ENCODE results near the gene TOMM7.
"Not testable (repeated sequence)": the region's sequence is repeated elsewhere in the genome, so short reads cannot be mapped to it uniquely, and the experiment has no call there.

The TOMM7 gene

DNA sequence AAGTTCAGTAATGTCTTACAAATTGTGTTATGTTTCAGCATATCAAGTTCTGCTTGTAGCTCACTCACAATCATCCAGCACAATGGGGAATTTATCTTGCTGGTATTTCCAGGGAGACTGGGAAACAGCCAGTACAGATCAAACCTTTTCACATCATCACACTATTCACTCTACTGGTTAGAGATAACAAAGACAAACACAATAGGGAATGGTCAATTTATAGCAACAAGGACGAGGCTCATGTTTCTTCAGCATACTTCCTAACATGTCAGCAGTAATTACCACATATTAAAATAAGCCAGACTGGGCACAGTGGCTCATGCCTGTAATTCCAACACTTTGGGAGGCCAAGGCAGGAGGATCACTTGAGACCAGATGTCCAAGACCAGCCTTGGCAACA lies 38.3 kb downstream of the TOMM7 start:
- H3K4me1 Mint-ChIP-seq: no peaks in the 10 kb centered on the region
- no peak for ATAC-seq (replicated peaks; ENCODE audit: extremely low read depth, poor library complexity, severe bottlenecking)
- no peak overlapping the region for H3K27ac Mint-ChIP-seq (ENCODE audit: low read depth)
- H3K36me3 Mint-ChIP-seq (ENCODE audit: insufficient read depth): no peaks in the 10 kb centered on the region
- H3K27me3 Mint-ChIP-seq: peaks cover 13% of the 10 kb centered on the region
- no peak for DNase-seq (ENCODE audit: low spot score in 2 of 2)
- no peak overlapping the region for H3K4me3 Mint-ChIP-seq
- no peaks in the 10 kb centered on the region for H3K9me3 Mint-ChIP-seq

DNA sequence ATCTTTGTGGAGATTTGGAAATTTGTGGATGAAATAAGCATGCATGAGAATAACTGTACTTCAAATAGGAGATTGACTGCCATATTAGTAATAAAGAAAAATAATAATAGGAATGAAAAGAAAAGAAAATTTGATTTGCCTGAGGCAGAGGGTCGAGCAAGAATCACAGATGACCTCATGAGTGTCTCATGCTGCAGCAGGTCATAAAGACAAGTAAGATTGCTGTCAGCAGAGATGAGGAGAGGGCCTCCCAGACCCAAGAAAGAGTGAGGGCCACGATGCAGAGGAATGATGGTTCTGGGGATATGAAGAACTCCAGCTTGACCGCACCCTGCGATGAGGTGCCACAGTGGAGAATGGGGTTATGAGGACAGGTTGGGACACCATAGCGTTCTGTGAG lies 39.2 kb downstream of the TOMM7 start:
- H3K9me3 Mint-ChIP-seq: no peaks in the 10 kb centered on the region
- H3K27ac Mint-ChIP-seq (ENCODE audit: low read depth): no peak overlapping the region
- peaks cover 13% of the 10 kb centered on the region for H3K27me3 Mint-ChIP-seq
- ATAC-seq (replicated peaks; ENCODE audit: extremely low read depth, poor library complexity, severe bottlenecking): no peak
- H3K4me1 Mint-ChIP-seq: no peaks in the 10 kb centered on the region
- H3K36me3 Mint-ChIP-seq (ENCODE audit: insufficient read depth): no peaks in the 10 kb centered on the region
- no peak overlapping the region for H3K4me3 Mint-ChIP-seq
- no peak for DNase-seq (ENCODE audit: low spot score in 2 of 2)

DNA sequence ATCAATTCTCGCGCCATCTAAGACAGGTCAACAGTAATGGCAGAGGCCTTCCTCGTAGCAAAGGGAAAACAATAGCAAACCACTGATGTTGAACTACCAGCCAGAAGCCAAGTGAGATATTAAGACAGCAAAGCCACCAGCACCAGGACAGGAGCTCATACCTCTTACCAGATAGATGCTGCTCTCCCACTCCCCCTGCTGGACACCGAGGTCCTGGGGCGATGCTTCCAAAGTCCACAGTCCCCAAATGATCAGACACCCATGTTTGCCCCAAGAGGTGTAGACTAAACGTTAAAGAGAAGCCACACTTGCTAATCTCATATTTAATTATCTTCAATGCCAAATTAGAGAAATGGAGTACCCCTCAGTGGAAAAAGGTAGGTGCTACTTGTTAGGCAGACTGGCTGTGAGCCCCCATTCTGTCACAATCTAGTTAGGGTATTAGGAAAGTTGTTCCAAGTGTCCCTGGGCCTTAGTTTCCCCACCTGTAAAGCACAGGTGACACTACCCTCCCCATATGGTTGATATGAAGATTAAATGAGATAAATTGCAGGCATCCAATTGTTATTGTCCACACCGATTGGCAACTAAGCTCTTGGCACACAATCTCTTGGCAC lies 39.9 kb downstream of the TOMM7 start:
- peak; percentile 40 for ATAC-seq (replicated peaks; ENCODE audit: extremely low read depth, poor library complexity, severe bottlenecking)
- no peak overlapping the region for H3K27ac Mint-ChIP-seq (ENCODE audit: low read depth)
- no peaks in the 10 kb centered on the region for H3K4me1 Mint-ChIP-seq
- peak; percentile 45 to 48 for DNase-seq (ENCODE audit: low spot score in 2 of 2)
- peaks cover 13% of the 10 kb centered on the region for H3K27me3 Mint-ChIP-seq
- no peaks in the 10 kb centered on the region for H3K36me3 Mint-ChIP-seq (ENCODE audit: insufficient read depth)
- H3K9me3 Mint-ChIP-seq: no peaks in the 10 kb centered on the region
- H3K4me3 Mint-ChIP-seq: no peak overlapping the region

DNA sequence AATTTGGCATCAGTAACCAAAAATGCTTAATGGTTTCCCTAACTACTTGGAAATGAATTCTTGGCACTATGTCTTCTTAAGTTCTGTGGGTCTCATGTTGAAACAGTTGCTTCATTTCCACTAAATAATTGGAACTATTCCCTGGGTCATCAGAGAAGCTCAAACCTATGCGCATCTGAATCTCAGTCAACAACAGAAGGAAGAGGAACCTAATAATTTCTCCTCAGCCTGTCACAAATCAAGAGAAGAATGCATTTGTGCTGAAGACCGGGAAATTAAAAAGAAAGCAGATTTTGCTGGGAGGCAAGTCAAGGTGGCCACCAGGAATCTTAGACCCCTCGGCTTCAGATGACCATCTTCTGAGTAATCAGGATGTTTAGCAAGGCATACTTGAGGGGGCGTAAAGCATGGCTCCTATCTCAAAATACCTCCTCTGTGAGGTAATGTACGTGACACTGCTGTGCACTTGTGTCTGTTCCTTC lies 41.4 kb downstream of the TOMM7 start:
- no peaks in the 10 kb centered on the region for H3K9me3 Mint-ChIP-seq
- H3K4me3 Mint-ChIP-seq: no peak overlapping the region
- no peaks in the 10 kb centered on the region for H3K4me1 Mint-ChIP-seq
- H3K27me3 Mint-ChIP-seq: peaks cover 13% of the 10 kb centered on the region
- no peaks in the 10 kb centered on the region for H3K36me3 Mint-ChIP-seq (ENCODE audit: insufficient read depth)
- H3K27ac Mint-ChIP-seq (ENCODE audit: low read depth): no peak overlapping the region
- ATAC-seq (replicated peaks; ENCODE audit: extremely low read depth, poor library complexity, severe bottlenecking) (no peak), DNase-seq (ENCODE audit: low spot score in 2 of 2) (no peak)

DNA sequence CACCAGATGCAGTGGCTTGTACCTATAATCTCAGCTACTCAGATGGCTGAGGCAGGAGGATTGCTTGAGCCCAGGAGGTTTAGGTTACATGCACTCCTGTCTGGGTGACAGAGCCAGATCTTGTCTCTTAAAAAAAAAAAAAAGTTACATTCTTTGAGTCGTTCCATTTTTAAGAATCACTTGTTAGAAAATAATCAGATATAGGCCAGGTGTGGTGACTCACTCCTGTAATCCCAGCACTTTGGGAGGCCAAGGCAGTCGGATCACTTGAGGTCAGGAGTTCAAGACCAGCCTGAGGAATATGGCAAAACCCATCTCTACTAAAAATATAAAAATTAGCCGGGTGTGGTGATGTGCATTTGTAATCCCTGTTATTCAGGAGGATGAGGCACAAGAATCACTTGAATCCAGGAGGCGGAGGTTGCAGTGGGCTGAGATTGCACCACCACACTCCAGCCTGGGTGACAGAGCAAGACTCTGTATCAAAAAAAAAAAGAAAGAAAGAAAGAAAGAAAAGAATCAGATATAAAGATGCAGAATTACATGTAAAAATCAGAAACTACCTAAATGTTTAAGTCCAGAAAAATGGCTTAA lies 42.8 kb downstream of the TOMM7 start:
- H3K27ac Mint-ChIP-seq (ENCODE audit: low read depth); H3K9me3 Mint-ChIP-seq; H3K36me3 Mint-ChIP-seq (ENCODE audit: insufficient read depth); DNase-seq (ENCODE audit: low spot score in 2 of 2); ATAC-seq (replicated peaks; ENCODE audit: extremely low read depth, poor library complexity, severe bottlenecking); H3K4me3 Mint-ChIP-seq; H3K4me1 Mint-ChIP-seq: not testable (repeated sequence)
- H3K27me3 Mint-ChIP-seq: peaks cover 13% of the 10 kb centered on the region

DNA sequence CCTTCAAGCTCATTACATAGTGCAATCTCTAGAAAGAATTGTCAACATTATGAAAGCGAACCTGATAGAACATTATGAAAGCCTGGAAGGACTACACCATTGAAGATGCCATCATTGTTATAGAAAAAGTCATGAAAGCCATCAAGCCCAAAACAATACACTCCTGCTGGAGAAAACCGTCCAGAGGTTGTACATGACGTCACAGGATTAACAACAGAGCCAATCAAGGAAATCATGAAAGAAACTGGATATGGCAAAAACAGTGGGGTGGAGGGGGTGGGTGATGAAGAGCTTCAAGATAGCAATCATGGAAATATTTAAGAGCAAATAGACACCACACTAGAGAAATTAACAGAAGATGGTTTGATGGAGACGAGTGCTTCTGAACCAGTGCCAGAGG lies 45.7 kb downstream of the TOMM7 start:
- DNase-seq (ENCODE audit: low spot score in 2 of 2) (no peak), ATAC-seq (replicated peaks; ENCODE audit: extremely low read depth, poor library complexity, severe bottlenecking) (no peak)
- H3K4me1 Mint-ChIP-seq: no peaks in the 10 kb centered on the region
- H3K4me3 Mint-ChIP-seq: no peak overlapping the region
- H3K27ac Mint-ChIP-seq (ENCODE audit: low read depth): no peak overlapping the region
- no peaks in the 10 kb centered on the region for H3K9me3 Mint-ChIP-seq
- peaks cover 6% of the 10 kb centered on the region for H3K27me3 Mint-ChIP-seq
- H3K36me3 Mint-ChIP-seq (ENCODE audit: insufficient read depth): no peaks in the 10 kb centered on the region

DNA sequence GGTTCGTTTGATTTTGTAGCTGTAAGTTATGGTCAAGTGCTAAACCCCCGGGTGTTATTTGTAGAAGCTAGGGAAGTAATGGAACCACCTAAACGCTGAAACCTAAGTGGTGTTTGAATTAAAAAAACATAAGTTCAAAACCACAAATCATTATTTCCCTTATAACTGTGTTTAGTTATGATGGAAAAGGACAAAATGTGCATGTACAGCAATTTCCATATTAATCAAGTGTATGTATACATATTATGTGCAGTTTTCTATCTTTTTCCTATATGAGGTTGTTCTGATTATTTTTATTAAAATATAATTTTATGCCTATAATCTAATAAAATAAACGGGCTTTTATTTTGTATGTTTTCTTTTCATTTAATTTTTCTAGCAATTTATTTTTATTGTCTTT lies 49.8 kb downstream of the TOMM7 start:
- H3K27me3 Mint-ChIP-seq: peaks cover 35% of the 10 kb centered on the region
- no peaks in the 10 kb centered on the region for H3K4me1 Mint-ChIP-seq
- no peak overlapping the region for H3K27ac Mint-ChIP-seq (ENCODE audit: low read depth)
- H3K4me3 Mint-ChIP-seq: no peak overlapping the region
- DNase-seq (ENCODE audit: low spot score in 2 of 2) (no peak), ATAC-seq (replicated peaks; ENCODE audit: extremely low read depth, poor library complexity, severe bottlenecking) (no peak)
- no peaks in the 10 kb centered on the region for H3K36me3 Mint-ChIP-seq (ENCODE audit: insufficient read depth)
- H3K9me3 Mint-ChIP-seq: no peaks in the 10 kb centered on the region

DNA sequence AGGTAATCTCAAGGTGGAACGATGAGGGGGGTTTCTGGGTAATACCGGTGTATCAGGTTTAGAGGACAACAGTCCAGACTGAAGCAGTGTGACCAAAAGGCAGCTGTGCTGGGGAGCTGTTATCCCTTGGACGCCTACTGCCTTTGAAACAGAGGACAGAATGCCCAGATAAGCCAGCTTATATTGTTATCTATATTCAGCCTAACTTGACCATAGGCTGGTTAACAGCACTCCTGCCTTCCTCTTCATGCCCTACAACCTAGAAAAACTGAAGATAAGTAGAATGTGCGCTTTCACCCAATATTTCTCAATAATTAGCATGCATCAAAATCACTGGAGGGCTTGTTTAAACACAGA lies 50.8 kb downstream of the TOMM7 start:
- H3K27me3 Mint-ChIP-seq: peaks cover 46% of the 10 kb centered on the region
- H3K36me3 Mint-ChIP-seq (ENCODE audit: insufficient read depth): no peaks in the 10 kb centered on the region
- no peaks in the 10 kb centered on the region for H3K4me1 Mint-ChIP-seq
- ATAC-seq (replicated peaks; ENCODE audit: extremely low read depth, poor library complexity, severe bottlenecking) (no peak), DNase-seq (ENCODE audit: low spot score in 2 of 2) (no peak)
- no peaks in the 10 kb centered on the region for H3K9me3 Mint-ChIP-seq
- H3K27ac Mint-ChIP-seq (ENCODE audit: low read depth): no peak overlapping the region
- no peak overlapping the region for H3K4me3 Mint-ChIP-seq

DNA sequence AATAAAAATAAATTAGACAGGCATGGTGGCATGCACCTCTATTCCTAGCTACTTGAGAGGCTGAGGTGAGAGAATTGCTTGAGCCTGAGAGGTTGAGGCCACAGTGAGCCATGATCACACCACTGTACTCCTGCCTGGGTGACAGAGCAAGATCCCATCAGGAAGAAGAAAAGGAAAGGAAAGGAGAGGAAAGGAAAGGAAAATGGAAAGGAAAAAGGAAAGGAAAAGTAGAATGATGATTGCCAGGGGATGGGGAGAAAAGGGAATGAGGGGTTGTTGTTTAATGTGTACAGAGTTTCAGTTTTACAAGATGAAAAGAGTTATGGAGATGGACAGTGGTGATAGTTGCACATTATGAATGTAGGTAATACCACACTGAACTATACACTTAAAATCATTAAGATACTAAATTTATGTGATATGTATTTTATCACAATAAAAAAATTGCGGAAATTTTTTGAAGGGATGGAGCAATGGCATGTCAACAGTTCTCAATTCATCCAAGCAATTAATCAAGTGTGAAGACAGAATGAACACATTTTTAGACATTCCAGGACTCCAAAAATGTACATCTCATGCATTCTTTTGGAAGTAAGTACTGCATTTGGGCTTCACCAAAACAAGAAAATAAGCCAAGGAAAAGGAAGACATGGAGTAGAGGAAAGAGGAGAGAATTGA lies 51.3 kb downstream of the TOMM7 start:
- Mint-ChIP-seq H3K9me3 (no peaks in the 10 kb centered on the region), H3K27me3 (peaks cover 51% of the 10 kb centered on the region), H3K36me3 (ENCODE audit: insufficient read depth) (no peaks in the 10 kb centered on the region), H3K4me1 (no peaks in the 10 kb centered on the region), H3K27ac (ENCODE audit: low read depth) (no peak overlapping the region), H3K4me3 (no peak overlapping the region)
- DNase-seq (ENCODE audit: low spot score in 2 of 2) (no peak), ATAC-seq (replicated peaks; ENCODE audit: extremely low read depth, poor library complexity, severe bottlenecking) (no peak)

DNA sequence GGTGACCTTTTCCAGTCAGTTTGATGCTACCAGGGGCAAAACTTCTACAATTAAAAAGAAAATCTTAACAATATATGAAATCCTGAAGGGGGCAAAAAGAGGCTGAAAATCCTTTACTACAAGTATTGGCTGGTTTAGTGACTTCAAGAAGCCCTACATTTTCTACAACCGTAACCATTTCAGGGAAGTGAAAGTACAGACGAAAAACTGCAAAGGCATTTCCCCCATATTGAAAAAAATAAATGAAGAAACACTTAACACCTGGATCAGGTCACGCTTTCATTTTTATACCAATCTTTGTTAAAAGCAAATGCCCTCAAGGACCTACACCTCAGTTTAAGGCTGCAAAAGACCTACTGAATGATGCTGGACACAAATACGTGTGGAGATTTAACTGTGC lies 57.0 kb downstream of the TOMM7 start:
- no peaks in the 10 kb centered on the region for H3K9me3 Mint-ChIP-seq
- peaks cover 56% of the 10 kb centered on the region for H3K27me3 Mint-ChIP-seq
- H3K4me3 Mint-ChIP-seq: no peak overlapping the region
- H3K27ac Mint-ChIP-seq (ENCODE audit: low read depth): no peak overlapping the region
- no peak for ATAC-seq (replicated peaks; ENCODE audit: extremely low read depth, poor library complexity, severe bottlenecking)
- no peaks in the 10 kb centered on the region for H3K4me1 Mint-ChIP-seq
- no peak for DNase-seq (ENCODE audit: low spot score in 2 of 2)
- H3K36me3 Mint-ChIP-seq (ENCODE audit: insufficient read depth): no peaks in the 10 kb centered on the region
